ENCODE data around the gene FAM163B.

Gene FAM163B

DNA sequence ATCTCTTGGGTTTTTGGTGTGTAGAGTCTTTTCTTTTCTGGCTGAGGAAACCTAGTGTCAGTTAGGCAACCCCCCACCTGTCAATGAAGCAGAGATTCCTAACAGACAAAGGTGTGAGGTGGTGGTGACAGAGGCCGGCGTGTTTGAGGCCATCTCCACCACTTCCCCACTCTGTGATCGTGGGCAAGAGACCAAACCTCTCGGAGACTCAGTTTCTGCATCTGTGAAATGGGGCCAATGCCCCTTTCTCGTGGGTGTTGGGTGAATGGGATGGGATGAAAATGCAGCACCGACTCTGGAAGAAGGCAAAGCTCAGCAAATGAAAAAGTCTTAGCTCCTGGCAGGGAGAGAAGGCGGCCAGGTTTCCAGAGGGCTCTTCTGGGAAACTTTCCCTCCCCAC is 807 bp downstream of the FAM163B start:
- no peak for TF ChIP-seq CTCF (IDR thresholded peaks at IDR 0.05; ENCODE audit: insufficient read depth, low read length, poor library complexity, severe bottlenecking)
- no peaks in the 10 kb centered on the region for H3K36me3 ChIP-seq (ENCODE audit: control insufficient read depth, insufficient read depth, low read length)
- no peak overlapping the region for H3K4me3 ChIP-seq (replicated peaks; ENCODE audit: low read depth, low read length)
- no peaks in the 10 kb centered on the region; the same call in 1 of the 2 replicates for H3K27me3 ChIP-seq (replicated peaks; ENCODE audit: control insufficient read depth, insufficient read depth, low read length)
- no peak for DNase-seq (ENCODE audit: extremely low read depth, insufficient read length)

DNA sequence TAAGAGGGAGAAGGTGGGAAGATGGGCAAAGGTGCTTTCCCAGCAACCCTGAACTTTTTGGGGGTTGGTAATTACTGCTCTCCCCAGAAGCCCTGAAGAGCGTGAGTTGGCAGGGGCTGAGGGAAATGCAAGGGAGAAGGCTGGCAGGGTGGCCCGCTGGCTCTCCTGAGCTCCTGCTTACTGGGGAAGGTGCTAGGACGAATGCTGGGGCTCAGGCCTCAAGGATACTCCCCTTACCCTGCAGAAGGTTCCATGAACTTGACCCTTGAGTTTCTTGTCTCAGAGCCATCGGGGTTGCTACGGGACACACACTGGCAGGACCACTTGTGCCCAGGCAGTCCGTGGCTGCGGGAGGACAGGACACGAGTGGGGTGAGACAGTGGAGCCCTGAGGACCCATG is 1.2 kb downstream of the FAM163B start:
- no peak for TF ChIP-seq CTCF (IDR thresholded peaks at IDR 0.05; ENCODE audit: insufficient read depth, low read length, poor library complexity, severe bottlenecking)
- DNase-seq (ENCODE audit: extremely low read depth, insufficient read length) = no peak
- Histone ChIP-seq H3K36me3 (ENCODE audit: control insufficient read depth, insufficient read depth, low read length) (no peaks in the 10 kb centered on the region), H3K27me3 (replicated peaks; ENCODE audit: control insufficient read depth, insufficient read depth, low read length) (no peaks in the 10 kb centered on the region; the same call in 1 of the 2 replicates), H3K4me3 (replicated peaks; ENCODE audit: low read depth, low read length) (no peak overlapping the region)

DNA sequence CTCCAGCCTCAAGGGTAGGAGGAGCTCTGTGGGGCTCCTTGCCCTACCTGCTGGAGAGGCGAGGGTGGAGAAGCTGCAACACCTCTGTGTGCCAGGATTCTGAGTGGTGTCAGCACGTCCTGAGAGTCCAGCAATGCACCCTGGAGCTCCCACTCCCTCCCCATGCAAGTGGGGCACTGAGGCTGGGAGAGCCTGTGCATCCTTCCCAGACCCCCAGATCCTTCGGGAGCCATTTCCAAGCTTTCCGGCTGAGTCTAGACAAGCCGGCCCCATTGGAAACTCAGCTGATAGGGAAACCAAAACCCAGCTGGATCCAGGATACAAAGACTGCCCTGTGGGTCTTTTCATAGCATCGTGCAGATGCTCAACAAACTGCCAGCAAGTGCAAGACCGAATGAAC is 1.8 kb downstream of the FAM163B start:
- no peak for TF ChIP-seq CTCF (IDR thresholded peaks at IDR 0.05; ENCODE audit: insufficient read depth, low read length, poor library complexity, severe bottlenecking)
- Histone ChIP-seq H3K27me3 (replicated peaks; ENCODE audit: control insufficient read depth, insufficient read depth, low read length) (no peaks in the 10 kb centered on the region; the same call in 1 of the 2 replicates), H3K4me3 (replicated peaks; ENCODE audit: low read depth, low read length) (no peak overlapping the region), H3K36me3 (ENCODE audit: control insufficient read depth, insufficient read depth, low read length) (no peaks in the 10 kb centered on the region)
- no peak for DNase-seq (ENCODE audit: extremely low read depth, insufficient read length)

- H3K36me3 ChIP-seq (ENCODE audit: control insufficient read depth, insufficient read depth, low read length) = no peaks in the 10 kb centered on the region
- no peak overlapping the region for H3K4me3 ChIP-seq (replicated peaks; ENCODE audit: low read depth, low read length)
- no peak for DNase-seq (ENCODE audit: extremely low read depth, insufficient read length)
- no peaks in the 10 kb centered on the region; the same call in 1 of the 2 replicates for H3K27me3 ChIP-seq (replicated peaks; ENCODE audit: control insufficient read depth, insufficient read depth, low read length)
- TF ChIP-seq CTCF (IDR thresholded peaks at IDR 0.05; ENCODE audit: insufficient read depth, low read length, poor library complexity, severe bottlenecking) = no peak
These were observed 2.5 kb downstream of the FAM163B start for GRCh38 chr9:133606708-133607025.

DNA sequence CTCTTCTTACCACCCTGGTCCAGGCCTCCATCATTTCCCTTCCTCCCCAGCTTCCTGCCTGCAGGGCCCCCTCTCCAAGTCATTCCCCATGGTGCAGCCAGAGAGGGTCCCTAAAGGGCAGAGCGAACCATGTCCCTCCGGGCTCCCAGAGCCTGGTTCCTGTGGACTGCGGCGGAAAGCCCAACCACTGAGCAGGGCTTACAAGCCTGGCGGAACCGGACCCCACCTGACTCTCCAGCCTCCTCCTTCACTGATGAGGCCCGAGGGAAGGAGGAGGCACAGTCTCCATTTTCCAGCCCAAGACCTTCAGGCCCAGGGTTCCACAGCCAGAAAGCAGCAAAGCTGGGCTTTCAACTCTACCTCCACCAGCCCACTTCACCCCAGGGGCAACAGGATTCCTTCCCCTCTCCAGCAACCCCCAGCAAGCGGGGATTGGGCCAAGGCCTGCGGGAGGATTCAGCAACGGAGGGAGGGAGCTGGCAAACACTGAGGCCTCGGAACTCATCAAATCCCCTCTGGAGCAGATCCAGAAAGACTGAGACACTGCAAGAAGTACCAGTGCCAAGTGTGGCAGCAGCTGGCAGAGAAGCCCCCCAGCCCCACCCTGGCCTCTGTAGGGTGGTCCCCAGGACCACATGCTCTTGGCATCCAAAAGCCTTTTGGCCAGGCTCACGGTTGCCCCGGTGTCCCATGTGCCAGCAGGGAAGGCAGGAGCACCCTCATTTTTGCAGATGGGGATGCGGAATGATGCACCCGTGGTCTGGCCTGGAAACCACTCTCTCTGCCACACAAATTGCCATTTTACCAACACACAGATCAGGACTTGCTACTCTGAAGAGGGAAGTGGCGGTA is 3.1 kb downstream of the FAM163B start:
- no peak overlapping the region for H3K4me3 ChIP-seq (replicated peaks; ENCODE audit: low read depth, low read length)
- TF ChIP-seq CTCF (IDR thresholded peaks at IDR 0.05; ENCODE audit: insufficient read depth, low read length, poor library complexity, severe bottlenecking) = no peak
- H3K27me3 ChIP-seq (replicated peaks; ENCODE audit: control insufficient read depth, insufficient read depth, low read length) = no peaks in the 10 kb centered on the region; the same call in 1 of the 2 replicates
- DNase-seq (ENCODE audit: extremely low read depth, insufficient read length) = no peak
- H3K36me3 ChIP-seq (ENCODE audit: control insufficient read depth, insufficient read depth, low read length) = no peaks in the 10 kb centered on the region
